GM18526 (cell line): ENCODE data around the gene DRC3.

ENCODE experiments used
- POLR2A ChIP-seq: IDR thresholded peaks from 3 replicates; pipeline ENCODE4 v1.6.1; 2011; ENCODE audit not compliant: insufficient read length; ENCODE audit errors: extremely low read depth

The DRC3 gene

GRCh38 chr17:17951524-17951923, 21.1 kb upstream of the DRC3 start:
- no peak for TF ChIP-seq POLR2A

GRCh38 chr17:17952691-17953090, 20.0 kb upstream of the DRC3 start:
- no peak for TF ChIP-seq POLR2A

- no peak for TF ChIP-seq POLR2A
Observed at GRCh38 chr17:17954079-17954478, 18.6 kb upstream of the DRC3 start.

- no peak for TF ChIP-seq POLR2A
Observed at GRCh38 chr17:17957584-17957916, 15.1 kb upstream of the DRC3 start.

DNA sequence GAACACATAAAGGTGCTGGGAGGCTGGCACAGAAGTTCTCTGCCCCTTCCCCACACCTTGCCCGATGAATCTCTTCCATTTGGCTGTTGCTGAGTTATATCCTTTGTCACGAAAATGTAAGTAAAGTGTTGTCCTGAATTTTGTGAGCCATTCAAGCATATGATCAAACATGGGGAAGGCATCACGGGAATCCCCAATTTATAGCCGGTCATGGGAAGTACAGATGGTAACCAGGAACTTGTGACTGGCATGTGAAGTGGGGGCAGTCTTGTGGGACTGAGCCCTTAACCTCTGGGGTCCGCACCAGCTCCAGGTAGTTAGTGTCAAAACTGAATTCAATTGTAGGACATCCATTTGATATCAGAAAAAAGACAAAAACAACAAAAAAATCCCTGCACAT, 13.7 kb upstream of the DRC3 start:
- no peak for TF ChIP-seq POLR2A

- peak; percentile 25 for TF ChIP-seq POLR2A
Observed at GRCh38 chr17:17959520-17960361, 12.9 kb upstream of the DRC3 start.

GRCh38 chr17:17960500-17961030, 12.1 kb upstream of the DRC3 start:
- TF ChIP-seq POLR2A: no peak

DNA sequence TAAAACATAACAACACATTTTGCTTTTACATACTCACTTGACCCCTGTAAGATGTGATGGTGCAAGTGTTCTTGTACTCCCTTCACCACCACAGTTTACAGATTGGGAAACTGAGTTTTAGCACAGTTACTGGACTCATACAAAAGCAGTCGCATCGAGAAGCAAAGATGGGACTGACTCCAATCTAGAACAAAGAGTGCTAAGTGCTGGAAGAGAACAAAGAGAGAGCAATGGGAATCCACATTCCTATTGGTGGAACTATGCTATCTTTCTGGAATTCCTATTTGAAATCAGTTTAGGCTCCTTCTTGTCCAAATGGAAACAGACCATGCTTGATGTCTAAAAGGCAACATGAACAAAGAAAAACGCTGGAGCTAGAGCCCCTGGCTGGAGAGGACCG, 9.6 kb upstream of the DRC3 start:
- no peak for TF ChIP-seq POLR2A

GRCh38 chr17:17963694-17964436, 8.8 kb upstream of the DRC3 start:
- TF ChIP-seq POLR2A: no peak

DNA sequence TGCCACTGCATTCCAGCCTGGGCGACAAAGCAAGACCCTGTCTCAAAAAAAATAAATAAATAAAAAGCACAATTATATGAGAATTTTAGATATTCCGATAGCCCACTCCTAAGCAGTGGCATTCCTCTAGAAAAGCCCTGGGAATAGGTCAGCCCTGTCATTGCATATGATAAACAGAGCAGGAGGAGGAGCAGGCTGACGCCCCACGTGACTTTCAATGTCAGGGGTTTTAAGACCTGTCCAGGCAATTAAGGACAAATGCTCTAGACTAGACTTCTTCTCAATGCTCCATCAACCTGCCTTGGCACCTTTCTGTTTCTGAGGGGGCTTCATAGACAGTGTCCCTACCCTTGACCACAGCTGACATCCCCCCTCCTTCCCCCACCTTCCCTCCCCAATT, 8.0 kb upstream of the DRC3 start:
- TF ChIP-seq POLR2A: no peak

DNA sequence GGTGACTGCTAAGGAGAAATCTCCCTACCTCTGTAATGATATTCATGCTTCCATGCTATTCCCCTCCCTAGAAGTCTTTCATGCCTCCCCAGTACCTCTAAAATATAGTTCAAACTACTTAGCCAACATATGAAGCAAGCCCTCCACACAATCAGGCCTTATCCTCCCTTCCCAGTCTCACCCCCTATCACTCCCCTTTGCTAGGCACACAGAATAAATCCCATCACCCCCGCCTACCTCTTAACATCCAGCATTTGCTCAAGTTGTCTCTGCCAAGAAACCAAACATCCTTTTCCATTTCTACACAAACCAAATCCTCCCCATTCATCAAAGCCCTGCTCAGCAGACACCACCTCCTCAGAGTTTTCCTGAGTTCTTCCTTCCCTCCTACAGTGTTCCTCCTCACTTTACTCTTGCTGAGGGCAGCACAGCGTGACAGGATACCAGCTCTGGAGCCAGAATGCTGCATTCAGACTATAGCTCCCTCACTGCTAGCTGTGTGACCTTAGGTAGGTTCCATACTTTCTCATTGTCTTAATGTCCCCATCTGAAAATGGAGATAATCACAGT, 7.4 kb upstream of the DRC3 start:
- TF ChIP-seq POLR2A: no peak

DNA sequence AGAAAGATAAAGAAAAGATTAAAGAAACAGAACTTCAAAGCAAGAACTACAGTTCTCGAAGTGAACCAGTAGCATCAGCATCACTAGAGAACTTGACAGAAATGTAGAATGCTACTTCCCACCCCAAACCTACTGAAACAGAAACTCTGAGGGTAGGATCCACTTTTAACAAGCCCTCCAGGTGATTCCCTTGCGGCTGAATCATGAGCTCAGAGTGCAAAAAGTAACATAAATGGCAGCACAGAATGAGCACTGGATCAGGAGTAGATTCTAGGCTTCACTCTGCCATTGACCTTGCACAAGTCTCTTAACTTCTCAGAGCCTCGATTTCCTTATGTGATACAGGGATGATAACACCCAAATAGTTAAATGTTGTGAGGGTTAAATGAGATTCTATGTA, 6.3 kb upstream of the DRC3 start:
- no peak for TF ChIP-seq POLR2A

DNA sequence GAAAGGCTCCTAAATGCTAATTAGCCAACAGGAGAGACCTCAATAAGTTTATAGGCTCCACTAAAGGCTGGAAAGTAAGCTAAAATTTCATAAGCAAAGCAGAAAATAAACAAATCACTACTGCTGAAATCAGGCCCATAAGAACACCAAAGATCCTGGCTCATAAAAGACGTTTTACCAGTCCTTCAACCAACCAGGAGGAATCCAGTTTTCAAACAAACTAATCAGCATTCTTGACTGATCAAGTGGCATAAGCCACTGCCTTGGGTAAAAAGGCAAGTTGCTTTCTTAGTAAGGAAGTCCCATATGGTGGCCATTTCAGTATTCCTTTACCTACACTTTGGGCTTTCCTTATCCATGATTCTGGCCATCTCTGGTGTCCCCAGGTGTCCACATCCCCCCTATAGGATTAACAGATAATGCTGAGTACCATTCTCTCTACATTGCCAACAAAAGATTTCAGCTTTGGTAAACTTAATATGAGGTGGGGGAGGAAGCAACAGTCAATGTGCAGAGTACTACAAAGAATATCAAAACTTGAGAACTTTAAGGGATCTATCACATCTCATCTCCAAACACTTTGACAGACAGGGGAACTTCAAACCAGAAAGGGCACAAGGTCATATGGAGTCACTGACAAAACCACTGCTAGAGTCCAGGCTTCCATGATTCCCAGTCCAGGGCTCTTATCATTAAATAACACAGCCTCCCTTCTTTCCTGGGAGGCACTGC, 1.8 kb upstream of the DRC3 start:
- no peak for TF ChIP-seq POLR2A

- no peak for TF ChIP-seq POLR2A
Observed at GRCh38 chr17:17971431-17972125, 1.1 kb upstream of the DRC3 start.

GRCh38 chr17:17972952-17973254, 241 bp downstream of the DRC3 start:
- no peak for TF ChIP-seq POLR2A

GRCh38 chr17:17975436-17975835, 2.8 kb downstream of the DRC3 start:
- TF ChIP-seq POLR2A: no peak
